H9 (cell line): ENCODE data around the gene SCOC. TPM values are rescaled to one million over a fixed set of nuclear protein-coding genes. Genes with fewer than 3 reads are reported as not detected.

ENCODE experiments used
- DNase-seq: peaks from one replicate; pipeline ENCODE4 v3.0.0-alpha.2; 2017
- H2AFZ ChIP-seq: one replicate; pipeline ENCODE4 v1.6.1; 2013; ENCODE audit warnings: mild to moderate bottlenecking, low read length, control low read depth, moderate library complexity
- H2AK5ac ChIP-seq: 2 replicates; pipeline ENCODE4 v1.6.1; 2013; ENCODE audit warnings: low read length, control low read depth, mixed read lengths; ENCODE audit not compliant: insufficient read length
- H2BK120ac ChIP-seq: one replicate; pipeline ENCODE4 v1.6.1; 2013; ENCODE audit warnings: low read depth, mild to moderate bottlenecking, low read length, control low read depth, inconsistent platforms; ENCODE audit not compliant: poor library complexity, severe bottlenecking
- H2BK12ac ChIP-seq: 2 replicates; pipeline ENCODE4 v1.6.1; 2013; ENCODE audit warnings: low read length, control low read depth, mixed read lengths, low read depth; ENCODE audit not compliant: insufficient read length
- H2BK15ac ChIP-seq: 2 replicates; pipeline ENCODE4 v1.6.1; 2013; ENCODE audit warnings: low read depth, low read length, control low read depth
- H2BK20ac ChIP-seq: one replicate; pipeline ENCODE4 v1.6.1; 2013; ENCODE audit warnings: low read depth, mild to moderate bottlenecking, low read length, control low read depth, inconsistent platforms; ENCODE audit not compliant: poor library complexity, severe bottlenecking
- H2BK5ac ChIP-seq: 2 replicates; pipeline ENCODE4 v1.6.1; 2013; ENCODE audit warnings: low read length, control low read depth, mixed read lengths; ENCODE audit not compliant: insufficient read length
- H3K14ac ChIP-seq: 2 replicates; pipeline ENCODE4 v1.6.1; 2013; ENCODE audit warnings: low read length, control low read depth; ENCODE audit not compliant: insufficient read depth
- H3K18ac ChIP-seq: 2 replicates; pipeline ENCODE4 v1.6.1; 2013; ENCODE audit warnings: low read depth, mild to moderate bottlenecking, mixed read lengths, low read length, control low read depth; ENCODE audit not compliant: insufficient read length
- H3K23ac ChIP-seq: 2 replicates; pipeline ENCODE4 v1.6.1; 2013; ENCODE audit warnings: low read length, control low read depth, mixed read lengths, low read depth; ENCODE audit not compliant: insufficient read length
- H3K23me2 ChIP-seq: 2 replicates; pipeline ENCODE4 v1.6.1; 2013; ENCODE audit warnings: low read depth, mild to moderate bottlenecking, mixed read lengths, low read length, control low read depth; ENCODE audit not compliant: insufficient read length, poor library complexity, severe bottlenecking
- H3K27ac ChIP-seq: 2 replicates; pipeline ENCODE4 v1.5.1; 2013; ENCODE audit warnings: low read length, control low read depth, mixed read lengths, low read depth; ENCODE audit not compliant: insufficient read length
- H3K27me3 ChIP-seq: 2 replicates; pipeline ENCODE4 v1.6.1; 2013; ENCODE audit warnings: low read length, control low read depth, inconsistent platforms; ENCODE audit not compliant: insufficient read depth
- H3K4ac ChIP-seq: 2 replicates; pipeline ENCODE4 v1.6.1; 2013; ENCODE audit warnings: low read depth, mild to moderate bottlenecking, control low read depth, inconsistent platforms, low read length, moderate library complexity
- H3K4me1 ChIP-seq: 2 replicates; pipeline ENCODE4 v1.6.1; 2013; ENCODE audit warnings: low read length, control low read depth, inconsistent platforms; ENCODE audit not compliant: insufficient read depth
- H3K4me2 ChIP-seq: 2 replicates; pipeline ENCODE4 v1.6.1; 2013; ENCODE audit warnings: low read length, control low read depth, mixed read lengths; ENCODE audit not compliant: insufficient read length, insufficient read depth
- H3K56ac ChIP-seq: 2 replicates; pipeline ENCODE4 v1.6.1; 2013; ENCODE audit warnings: low read depth, mild to moderate bottlenecking, mixed read lengths, low read length, control low read depth; ENCODE audit not compliant: insufficient read length
- H3K79me1 ChIP-seq: 2 replicates; pipeline ENCODE4 v1.6.1; 2013; ENCODE audit warnings: low read depth, mild to moderate bottlenecking, moderate library complexity, low read length, control low read depth, inconsistent platforms; ENCODE audit not compliant: insufficient read depth, poor library complexity, severe bottlenecking
- H3K79me2 ChIP-seq: 2 replicates; pipeline ENCODE4 v1.6.1; 2013; ENCODE audit warnings: low read length, control low read depth, inconsistent platforms; ENCODE audit not compliant: insufficient read depth
- H3K9ac ChIP-seq: 2 replicates; pipeline ENCODE4 v1.6.1; 2013; ENCODE audit warnings: low read length, control low read depth, mixed read lengths; ENCODE audit not compliant: insufficient read length; ENCODE audit errors: extremely low read depth
- H3K9me3 ChIP-seq: one replicate; pipeline ENCODE4 v1.6.1; 2013; ENCODE audit warnings: low read depth, low read length, inconsistent platforms; ENCODE audit not compliant: control insufficient read depth
- H3T11ph ChIP-seq: one replicate; pipeline ENCODE4 v1.6.1; 2013; ENCODE audit warnings: mild to moderate bottlenecking, low read length, control low read depth, inconsistent platforms
- H4K20me1 ChIP-seq: one replicate; pipeline ENCODE4 v1.6.1; 2013; ENCODE audit not compliant: control insufficient read depth, insufficient read length, insufficient read depth
- H4K5ac ChIP-seq: 2 replicates; pipeline ENCODE4 v1.6.1; 2013; ENCODE audit warnings: low read depth, mild to moderate bottlenecking, mixed read lengths, low read length, control low read depth; ENCODE audit not compliant: insufficient read length
- H4K8ac ChIP-seq: replicated peaks from 2 replicates; pipeline ENCODE4 v1.6.1; 2013; ENCODE audit warnings: low read length, control low read depth, mixed read lengths, low read depth; ENCODE audit not compliant: insufficient read length
- H4K91ac ChIP-seq: 2 replicates; pipeline ENCODE4 v1.6.1; 2013; ENCODE audit warnings: low read depth, mild to moderate bottlenecking, moderate library complexity, mixed read lengths, low read length, control low read depth; ENCODE audit not compliant: insufficient read length
- H3K27ac Mint-ChIP-seq, 3 experiments: 2 replicates in 2 of 3; 3 replicates in 1 of 3; pipeline ENCODE4 v1.8.0; 2020 to 2021; ENCODE audit warnings: mixed read lengths in 3 of 3, mild to moderate bottlenecking in 1 of 3, moderate library complexity in 1 of 3
- H3K27me3 Mint-ChIP-seq: 2 replicates; pipeline ENCODE4 v1.8.0; 2021; ENCODE audit warnings: low read depth, mild to moderate bottlenecking, moderate library complexity, mixed read lengths
- H3K36me3 Mint-ChIP-seq, 3 experiments: 2 replicates in 2 of 3; 3 replicates in 1 of 3; pipeline ENCODE4 v1.8.0; 2020 to 2021; ENCODE audit warnings: low read depth in 3 of 3, mixed read lengths in 3 of 3; ENCODE audit not compliant: insufficient read depth in 1 of 3
- H3K4me1 Mint-ChIP-seq, 2 experiments: 2 replicates each; pipeline ENCODE4 v1.8.0; 2020; ENCODE audit warnings: mixed read lengths in 2 of 2
- H3K4me3 Mint-ChIP-seq, 2 experiments: 2 replicates in 1 of 2; 3 replicates in 1 of 2; pipeline ENCODE4 v1.8.0; 2020 to 2021; ENCODE audit warnings: mild to moderate bottlenecking in 2 of 2, mixed read lengths in 2 of 2, moderate library complexity in 1 of 2
- H3K9me3 Mint-ChIP-seq, 2 experiments: 2 replicates in 1 of 2; 3 replicates in 1 of 2; pipeline ENCODE4 v1.8.0; 2020; ENCODE audit warnings: mild to moderate bottlenecking in 2 of 2, mixed read lengths in 2 of 2, moderate library complexity in 1 of 2
- WGBS: extraction: QIAGEN DNeasy Blood & Tissue Kit; methylation state at CpG from one replicate; pipeline ENCODE4 v1.1.7; 2013; ENCODE audit warnings: missing lambda C conversion rate, low lambda C conversion rate, mixed read lengths; ENCODE audit not compliant: insufficient read length; ENCODE audit errors: extremely low coverage; 5-methylcytosine and 5-hydroxymethylcytosine counted together
- total RNA-seq: library from RNA; stranded (reverse); gene quantifications from 2 replicates; pipeline ENCODE4 v1.2.1, GENCODE V29; 2021
- TF ChIP-seq, protein P1 (sequence below): fragments of 200-600 bp; sonication (generic); conservative IDR thresholded peaks from 3 replicates; pipeline ENCODE4 v1.8.0; 2021; ENCODE audit warnings: antibody characterized with exemption, mild to moderate bottlenecking

The SCOC gene
- total RNA-seq, 1 experiment from 2014 or later, result 29.4 TPM

DNA sequence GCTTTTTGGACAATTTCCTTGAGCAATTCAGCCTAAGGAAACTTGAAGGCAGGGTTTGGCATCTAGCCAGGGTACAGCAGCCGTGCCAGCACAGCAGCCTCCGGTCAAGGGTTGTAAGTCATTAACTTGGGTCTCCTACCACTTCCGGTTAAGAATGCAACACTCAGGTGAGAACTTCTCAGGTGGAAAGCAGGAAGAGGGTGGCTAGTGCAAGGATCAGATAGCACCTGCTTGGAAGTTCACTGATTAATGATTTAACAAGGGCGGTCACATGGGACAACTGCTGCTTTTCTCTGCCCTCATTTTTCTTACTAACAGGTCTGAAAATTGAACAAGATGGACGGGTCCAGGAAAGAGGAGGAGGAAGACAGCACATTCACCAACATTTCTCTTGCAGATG lies 30.1 kb upstream of the SCOC start:
- H3K9me3 ChIP-seq, result no peaks in the 10 kb centered on the region
- H3K4me2 ChIP-seq, result no peak overlapping the region
- H2BK15ac ChIP-seq, result no peak overlapping the region
- no peaks in the 10 kb centered on the region for H3K23me2 ChIP-seq
- no peak overlapping the region for H4K91ac ChIP-seq
- H3K4me3 Mint-ChIP-seq, result no peak overlapping the region
- H3K36me3 Mint-ChIP-seq, result no peaks in the 10 kb centered on the region
- H4K20me1 ChIP-seq, result no peaks in the 10 kb centered on the region
- H3K4me1 ChIP-seq, result peaks cover 10% of the 10 kb centered on the region; the same call in 1 of the 2 replicates
- no peak overlapping the region for H3K4ac ChIP-seq
- peaks cover 19 to 23% of the 10 kb centered on the region in 2 experiments for H3K4me1 Mint-ChIP-seq
- no peak overlapping the region for H2BK12ac ChIP-seq
- H2AK5ac ChIP-seq, result no peak overlapping the region
- H4K8ac ChIP-seq, result no peak overlapping the region
- H3K9ac ChIP-seq, result no peak overlapping the region
- H2AFZ ChIP-seq, result no peak overlapping the region
- H3K27ac Mint-ChIP-seq, result no peak overlapping the region; a peak in 1 of 7 replicates
- no peaks in the 10 kb centered on the region for H3K9me3 Mint-ChIP-seq
- no peak overlapping the region for H3K18ac ChIP-seq
- no peak overlapping the region for H4K5ac ChIP-seq
- no peak overlapping the region for H2BK20ac ChIP-seq
- no peak overlapping the region for H3K56ac ChIP-seq
- H3K27me3 Mint-ChIP-seq, result peaks cover 5% of the 10 kb centered on the region; the same call in 1 of the 2 replicates
- no peak overlapping the region for H2BK5ac ChIP-seq
- H3T11ph ChIP-seq, result no peak overlapping the region
- no peak overlapping the region for H3K14ac ChIP-seq
- no peak overlapping the region for H3K23ac ChIP-seq
- no peak overlapping the region for H3K27ac ChIP-seq
- TF ChIP-seq, protein P1, sequence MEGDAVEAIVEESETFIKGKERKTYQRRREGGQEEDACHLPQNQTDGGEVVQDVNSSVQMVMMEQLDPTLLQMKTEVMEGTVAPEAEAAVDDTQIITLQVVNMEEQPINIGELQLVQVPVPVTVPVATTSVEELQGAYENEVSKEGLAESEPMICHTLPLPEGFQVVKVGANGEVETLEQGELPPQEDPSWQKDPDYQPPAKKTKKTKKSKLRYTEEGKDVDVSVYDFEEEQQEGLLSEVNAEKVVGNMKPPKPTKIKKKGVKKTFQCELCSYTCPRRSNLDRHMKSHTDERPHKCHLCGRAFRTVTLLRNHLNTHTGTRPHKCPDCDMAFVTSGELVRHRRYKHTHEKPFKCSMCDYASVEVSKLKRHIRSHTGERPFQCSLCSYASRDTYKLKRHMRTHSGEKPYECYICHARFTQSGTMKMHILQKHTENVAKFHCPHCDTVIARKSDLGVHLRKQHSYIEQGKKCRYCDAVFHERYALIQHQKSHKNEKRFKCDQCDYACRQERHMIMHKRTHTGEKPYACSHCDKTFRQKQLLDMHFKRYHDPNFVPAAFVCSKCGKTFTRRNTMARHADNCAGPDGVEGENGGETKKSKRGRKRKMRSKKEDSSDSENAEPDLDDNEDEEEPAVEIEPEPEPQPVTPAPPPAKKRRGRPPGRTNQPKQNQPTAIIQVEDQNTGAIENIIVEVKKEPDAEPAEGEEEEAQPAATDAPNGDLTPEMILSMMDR, result no peak
- WGBS, result no CpG with 5 or more reads among the region's 5 CpGs
- no peaks in the 10 kb centered on the region for H3K79me2 ChIP-seq
- H3K27me3 ChIP-seq, result no peaks in the 10 kb centered on the region
- H2BK120ac ChIP-seq, result no peak overlapping the region
- no peaks in the 10 kb centered on the region for H3K79me1 ChIP-seq
- DNase-seq, result no peak
